Heart left ventricle (tissue), 13 donors: ENCODE data around the gene HS3ST2.

Experiments
- CTCF ChIP-seq, 12 donors: fragments of 200-600 bp; sonication (generic) in 4 of 12; IDR thresholded peaks; one replicate each; pipeline versions ENCODE4 v1.5.0 to v1.8.0; 2018 to 2022; ENCODE audit warnings: antibody characterized with exemption in 12 of 12, mild to moderate bottlenecking in 5 of 12
- POLR2A ChIP-seq, 2 donors: fragments of 450-650 bp; IDR thresholded peaks; one replicate each; pipeline ENCODE4 v1.6.1; 2017; ENCODE audit warnings: antibody characterized with exemption in 2 of 2, mild to moderate bottlenecking in 2 of 2, moderate library complexity in 2 of 2
- donor health status: ischemic (EF 13 %, LVEDD 7.1; RV severe dilation, severe dysfunction).
- donor health status: DM: no; HTN: yes; CAD: no.
- donor health status: DM: no; HTN: no; CAD: no.
- donor health status: ischemic (EF 25% LVEDD 6.9; RV normal size, moderate dysfunction).
- donor health status: ischemic (EF 25% LVEDD 5.7; RV mildly dilated, moderate dysfunction).
- donor health status: ischemic (EF 35%, LVEDD 5.7; RV mildly dilated, moderate dysfunction).
- donor health status: nonischemic (EF 11% LVEDD 7.7; RV severe dilation, severe dysfunction).
- donor health status: DM: yes; HTN: yes; CAD: no.
- donor health status: PGD.
- donor health status: ischemic (EF 29% LVEDD 5.4; RV normal size, mild dysfunction).
- donor health status: nonischemic (EF 23%, LVEDD 6.1; RV moderate dilation, normal function).

- TF ChIP-seq CTCF (IDR thresholded peaks at IDR 0.05) (no peak), POLR2A (IDR thresholded peaks at IDR 0.05) (no peak)
These were observed 128.8 kb downstream of the HS3ST2 start for GRCh38 chr16:22942811-22943210.
